H9 (cell line): ENCODE data around the gene GRK3. TPM values are rescaled to one million over a fixed set of nuclear protein-coding genes. Genes with fewer than 3 reads are reported as not detected.

Source experiments
- DNase-seq: peaks from one replicate; pipeline ENCODE4 v3.0.0-alpha.2; 2017
- H2AFZ ChIP-seq: one replicate; pipeline ENCODE4 v1.6.1; 2013; ENCODE audit warnings: mild to moderate bottlenecking, low read length, control low read depth, moderate library complexity
- H2AK5ac ChIP-seq: 2 replicates; pipeline ENCODE4 v1.6.1; 2013; ENCODE audit warnings: low read length, control low read depth, mixed read lengths; ENCODE audit not compliant: insufficient read length
- H2BK120ac ChIP-seq: one replicate; pipeline ENCODE4 v1.6.1; 2013; ENCODE audit warnings: low read depth, mild to moderate bottlenecking, low read length, control low read depth, inconsistent platforms; ENCODE audit not compliant: poor library complexity, severe bottlenecking
- H2BK12ac ChIP-seq: 2 replicates; pipeline ENCODE4 v1.6.1; 2013; ENCODE audit warnings: low read length, control low read depth, mixed read lengths, low read depth; ENCODE audit not compliant: insufficient read length
- H2BK15ac ChIP-seq: 2 replicates; pipeline ENCODE4 v1.6.1; 2013; ENCODE audit warnings: low read depth, low read length, control low read depth
- H2BK20ac ChIP-seq: one replicate; pipeline ENCODE4 v1.6.1; 2013; ENCODE audit warnings: low read depth, mild to moderate bottlenecking, low read length, control low read depth, inconsistent platforms; ENCODE audit not compliant: poor library complexity, severe bottlenecking
- H2BK5ac ChIP-seq: 2 replicates; pipeline ENCODE4 v1.6.1; 2013; ENCODE audit warnings: low read length, control low read depth, mixed read lengths; ENCODE audit not compliant: insufficient read length
- H3K14ac ChIP-seq: 2 replicates; pipeline ENCODE4 v1.6.1; 2013; ENCODE audit warnings: low read length, control low read depth; ENCODE audit not compliant: insufficient read depth
- H3K18ac ChIP-seq: 2 replicates; pipeline ENCODE4 v1.6.1; 2013; ENCODE audit warnings: low read depth, mild to moderate bottlenecking, mixed read lengths, low read length, control low read depth; ENCODE audit not compliant: insufficient read length
- H3K23ac ChIP-seq: 2 replicates; pipeline ENCODE4 v1.6.1; 2013; ENCODE audit warnings: low read length, control low read depth, mixed read lengths, low read depth; ENCODE audit not compliant: insufficient read length
- H3K23me2 ChIP-seq: 2 replicates; pipeline ENCODE4 v1.6.1; 2013; ENCODE audit warnings: low read depth, mild to moderate bottlenecking, mixed read lengths, low read length, control low read depth; ENCODE audit not compliant: insufficient read length, poor library complexity, severe bottlenecking
- H3K27ac ChIP-seq: 2 replicates; pipeline ENCODE4 v1.5.1; 2013; ENCODE audit warnings: low read length, control low read depth, mixed read lengths, low read depth; ENCODE audit not compliant: insufficient read length
- H3K27me3 ChIP-seq: 2 replicates; pipeline ENCODE4 v1.6.1; 2013; ENCODE audit warnings: low read length, control low read depth, inconsistent platforms; ENCODE audit not compliant: insufficient read depth
- H3K4ac ChIP-seq: 2 replicates; pipeline ENCODE4 v1.6.1; 2013; ENCODE audit warnings: low read depth, mild to moderate bottlenecking, control low read depth, inconsistent platforms, low read length, moderate library complexity
- H3K4me1 ChIP-seq: 2 replicates; pipeline ENCODE4 v1.6.1; 2013; ENCODE audit warnings: low read length, control low read depth, inconsistent platforms; ENCODE audit not compliant: insufficient read depth
- H3K4me2 ChIP-seq: 2 replicates; pipeline ENCODE4 v1.6.1; 2013; ENCODE audit warnings: low read length, control low read depth, mixed read lengths; ENCODE audit not compliant: insufficient read length, insufficient read depth
- H3K56ac ChIP-seq: 2 replicates; pipeline ENCODE4 v1.6.1; 2013; ENCODE audit warnings: low read depth, mild to moderate bottlenecking, mixed read lengths, low read length, control low read depth; ENCODE audit not compliant: insufficient read length
- H3K79me1 ChIP-seq: 2 replicates; pipeline ENCODE4 v1.6.1; 2013; ENCODE audit warnings: low read depth, mild to moderate bottlenecking, moderate library complexity, low read length, control low read depth, inconsistent platforms; ENCODE audit not compliant: insufficient read depth, poor library complexity, severe bottlenecking
- H3K79me2 ChIP-seq: 2 replicates; pipeline ENCODE4 v1.6.1; 2013; ENCODE audit warnings: low read length, control low read depth, inconsistent platforms; ENCODE audit not compliant: insufficient read depth
- H3K9ac ChIP-seq: 2 replicates; pipeline ENCODE4 v1.6.1; 2013; ENCODE audit warnings: low read length, control low read depth, mixed read lengths; ENCODE audit not compliant: insufficient read length; ENCODE audit errors: extremely low read depth
- H3K9me3 ChIP-seq: one replicate; pipeline ENCODE4 v1.6.1; 2013; ENCODE audit warnings: low read depth, low read length, inconsistent platforms; ENCODE audit not compliant: control insufficient read depth
- H3T11ph ChIP-seq: one replicate; pipeline ENCODE4 v1.6.1; 2013; ENCODE audit warnings: mild to moderate bottlenecking, low read length, control low read depth, inconsistent platforms
- H4K20me1 ChIP-seq: one replicate; pipeline ENCODE4 v1.6.1; 2013; ENCODE audit not compliant: control insufficient read depth, insufficient read length, insufficient read depth
- H4K5ac ChIP-seq: 2 replicates; pipeline ENCODE4 v1.6.1; 2013; ENCODE audit warnings: low read depth, mild to moderate bottlenecking, mixed read lengths, low read length, control low read depth; ENCODE audit not compliant: insufficient read length
- H4K8ac ChIP-seq: replicated peaks from 2 replicates; pipeline ENCODE4 v1.6.1; 2013; ENCODE audit warnings: low read length, control low read depth, mixed read lengths, low read depth; ENCODE audit not compliant: insufficient read length
- H4K91ac ChIP-seq: 2 replicates; pipeline ENCODE4 v1.6.1; 2013; ENCODE audit warnings: low read depth, mild to moderate bottlenecking, moderate library complexity, mixed read lengths, low read length, control low read depth; ENCODE audit not compliant: insufficient read length
- H3K27ac Mint-ChIP-seq, 3 experiments: 2 replicates in 2 of 3; 3 replicates in 1 of 3; pipeline ENCODE4 v1.8.0; 2020 to 2021; ENCODE audit warnings: mixed read lengths in 3 of 3, mild to moderate bottlenecking in 1 of 3, moderate library complexity in 1 of 3
- H3K27me3 Mint-ChIP-seq: 2 replicates; pipeline ENCODE4 v1.8.0; 2021; ENCODE audit warnings: low read depth, mild to moderate bottlenecking, moderate library complexity, mixed read lengths
- H3K36me3 Mint-ChIP-seq, 3 experiments: 2 replicates in 2 of 3; 3 replicates in 1 of 3; pipeline ENCODE4 v1.8.0; 2020 to 2021; ENCODE audit warnings: low read depth in 3 of 3, mixed read lengths in 3 of 3; ENCODE audit not compliant: insufficient read depth in 1 of 3
- H3K4me1 Mint-ChIP-seq, 2 experiments: 2 replicates each; pipeline ENCODE4 v1.8.0; 2020; ENCODE audit warnings: mixed read lengths in 2 of 2
- H3K4me3 Mint-ChIP-seq, 2 experiments: 2 replicates in 1 of 2; 3 replicates in 1 of 2; pipeline ENCODE4 v1.8.0; 2020 to 2021; ENCODE audit warnings: mild to moderate bottlenecking in 2 of 2, mixed read lengths in 2 of 2, moderate library complexity in 1 of 2
- H3K9me3 Mint-ChIP-seq, 2 experiments: 2 replicates in 1 of 2; 3 replicates in 1 of 2; pipeline ENCODE4 v1.8.0; 2020; ENCODE audit warnings: mild to moderate bottlenecking in 2 of 2, mixed read lengths in 2 of 2, moderate library complexity in 1 of 2
- CTCF ChIP-seq: fragments of 200-600 bp; sonication (generic); conservative IDR thresholded peaks from 3 replicates; pipeline ENCODE4 v1.8.0; 2021; ENCODE audit warnings: antibody characterized with exemption, mild to moderate bottlenecking
- WGBS: extraction: QIAGEN DNeasy Blood & Tissue Kit; methylation state at CpG from one replicate; pipeline ENCODE4 v1.1.7; 2013; ENCODE audit warnings: missing lambda C conversion rate, low lambda C conversion rate, mixed read lengths; ENCODE audit not compliant: insufficient read length; ENCODE audit errors: extremely low coverage; 5-methylcytosine and 5-hydroxymethylcytosine counted together
- total RNA-seq: library from RNA; stranded (reverse); gene quantifications from 2 replicates; pipeline ENCODE4 v1.2.1, GENCODE V29; 2021

GRK3 gene
- total RNA-seq, 1 experiment from 2014 or later, result 23.9 TPM

DNA sequence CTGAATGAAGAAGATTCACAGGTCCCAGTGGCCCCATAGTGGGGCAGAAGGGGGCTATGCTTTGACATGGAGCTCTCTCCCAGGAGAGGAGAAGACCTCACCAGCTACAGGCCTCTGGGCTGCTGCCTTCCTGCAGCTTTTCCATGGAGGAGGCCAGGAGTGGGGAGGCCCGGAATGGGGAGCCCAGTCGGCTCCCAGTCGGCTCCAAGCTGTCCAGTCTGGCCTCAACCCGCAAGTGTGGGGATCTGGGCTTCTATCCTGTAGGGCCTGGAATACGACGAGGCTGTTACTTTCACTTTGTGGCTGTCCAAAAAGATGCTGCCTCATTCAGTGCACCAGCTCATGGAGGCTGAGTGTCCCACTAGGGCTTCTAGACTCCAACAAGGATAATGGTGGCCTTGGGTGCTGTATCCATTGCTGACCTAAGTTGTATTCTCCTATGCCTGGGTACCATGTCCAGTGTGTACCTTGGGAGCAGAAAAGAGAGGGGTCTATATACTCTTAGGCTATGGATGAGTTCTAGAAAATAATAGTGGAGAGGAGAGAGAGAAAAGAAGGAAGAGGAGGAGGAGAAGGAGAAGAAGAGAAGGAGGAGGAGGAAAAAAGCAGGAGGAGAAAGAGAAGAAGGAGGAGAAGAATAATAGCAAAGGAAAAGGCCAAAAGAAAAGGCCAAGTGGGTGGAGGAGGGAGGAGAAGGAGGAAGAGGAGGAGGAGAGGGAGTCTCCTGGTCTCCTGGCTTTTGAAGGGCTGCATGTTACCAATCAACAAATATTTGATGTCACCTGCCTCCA lies 178.6 kb downstream of the GRK3 start:
- Histone ChIP-seq H3K27me3 (no peaks in the 10 kb centered on the region), H2BK120ac (no peak overlapping the region), H3K9me3 (no peaks in the 10 kb centered on the region), H3K9ac (no peak overlapping the region), H4K91ac (no peak overlapping the region), H3K79me2 (no peaks in the 10 kb centered on the region), H3K23me2 (no peaks in the 10 kb centered on the region), H4K5ac (no peak overlapping the region), H3K4ac (no peak overlapping the region), H2BK15ac (no peak overlapping the region), H2BK20ac (no peak overlapping the region), H3K79me1 (no peaks in the 10 kb centered on the region), H3K56ac (no peak overlapping the region), H3K23ac (no peak overlapping the region), H3K4me1 (no peaks in the 10 kb centered on the region), H4K8ac (no peak overlapping the region), H3K14ac (no peak overlapping the region), H3K18ac (no peak overlapping the region), H3T11ph (no peak overlapping the region), H4K20me1 (no peaks in the 10 kb centered on the region), H2AFZ (no peak overlapping the region), H2BK12ac (no peak overlapping the region), H3K4me2 (no peak overlapping the region), H3K27ac (no peak overlapping the region), H2AK5ac (no peak overlapping the region), H2BK5ac (no peak overlapping the region)
- Mint-ChIP-seq H3K27me3 (peaks cover 8% of the 10 kb centered on the region), H3K36me3 (no peaks in the 10 kb centered on the region), H3K4me3 (no peak overlapping the region), H3K9me3 (no peaks in the 10 kb centered on the region), H3K4me1 (peaks cover 0 to 4% of the 10 kb centered on the region in 2 experiments; a peak in 1 of 4 replicates), H3K27ac (no peak overlapping the region; a peak in 1 of 7 replicates)
- no peak for DNase-seq
- no CpG with 5 or more reads among the region's 6 CpGs for WGBS
- TF ChIP-seq CTCF, result no peak
